Inferior parietal cortex (tissue), 1 donor: ENCODE measurements around the gene SLC22A14.
"Not testable (repeated sequence)": the region's sequence is repeated elsewhere in the genome, so short reads cannot be mapped to it uniquely, and the experiment has no call there.

Experiments
- DNase-seq: peaks from one replicate; pipeline ENCODE4 v3.0.0-alpha.2; 2016; ENCODE audit errors: extremely low spot score

Gene SLC22A14

GRCh38 chr3:38271553-38271952 lies 10.5 kb upstream of the SLC22A14 start:
- DNase-seq, result no peak

GRCh38 chr3:38274864-38275649 lies 7.0 kb upstream of the SLC22A14 start:
- no peak for DNase-seq

GRCh38 chr3:38275658-38276057 lies 6.4 kb upstream of the SLC22A14 start:
- DNase-seq, result no peak

- DNase-seq, result no peak
These were observed 5.8 kb upstream of the SLC22A14 start for GRCh38 chr3:38276081-38276916.

- DNase-seq, result no peak
These were observed 5.0 kb upstream of the SLC22A14 start for GRCh38 chr3:38276917-38277630.

- no peak for DNase-seq
These were observed 3.3 kb upstream of the SLC22A14 start for GRCh38 chr3:38278841-38279240.

GRCh38 chr3:38283810-38284755 lies 2.0 kb downstream of the SLC22A14 start:
- no peak for DNase-seq

- no peak for DNase-seq
These were observed 2.7 kb downstream of the SLC22A14 start for GRCh38 chr3:38284756-38285150.

- not testable (repeated sequence) for DNase-seq
These were observed 7.5 kb downstream of the SLC22A14 start for GRCh38 chr3:38289286-38290217.

- DNase-seq, result not testable (repeated sequence)
These were observed 15.0 kb downstream of the SLC22A14 start for GRCh38 chr3:38297053-38297452.

GRCh38 chr3:38297537-38297936 lies 15.4 kb downstream of the SLC22A14 start:
- no peak for DNase-seq

- peak; percentile 2 for DNase-seq
These were observed 16.0 kb downstream of the SLC22A14 start for GRCh38 chr3:38297947-38298711.

- DNase-seq, result no peak
These were observed 24.8 kb downstream of the SLC22A14 start for GRCh38 chr3:38306941-38307340.

- no peak for DNase-seq
These were observed 25.5 kb downstream of the SLC22A14 start for GRCh38 chr3:38307599-38307998.

GRCh38 chr3:38308456-38308855 lies 26.4 kb downstream of the SLC22A14 start:
- no peak for DNase-seq

- DNase-seq, result no peak
These were observed 29.4 kb downstream of the SLC22A14 start for GRCh38 chr3:38311476-38311875.

- no peak for DNase-seq
These were observed 29.8 kb downstream of the SLC22A14 start for GRCh38 chr3:38311941-38312340.

GRCh38 chr3:38312356-38312755 lies 30.3 kb downstream of the SLC22A14 start:
- DNase-seq, result no peak

- DNase-seq, result no peak
These were observed 31.2 kb downstream of the SLC22A14 start for GRCh38 chr3:38313263-38313662.
